Gastroesophageal sphincter (tissue), 3 donors: ENCODE measurements around the gene APOH.

Experiments
- EP300 ChIP-seq: sonication (generic); formaldehyde crosslinking; IDR thresholded peaks from one replicate; pipeline ENCODE4 v1.6.1; 2017; ENCODE audit warnings: antibody characterized with exemption, mild to moderate bottlenecking
- POLR2A ChIP-seq, 2 donors: fragments of 450-650 bp; IDR thresholded peaks; one replicate each; pipeline ENCODE4 v1.6.1; 2017; ENCODE audit warnings: antibody characterized with exemption in 2 of 2, mild to moderate bottlenecking in 2 of 2, moderate library complexity in 1 of 2
- TF ChIP-seq, protein P1 (sequence below), 4 experiments: fragments of 200-600 bp in 2 of 4; fragments of 450-650 bp in 2 of 4; sonication (generic) in 1 of 4; IDR thresholded peaks; one replicate each; pipeline ENCODE4 v1.5.1; 2017 to 2019; ENCODE audit warnings: antibody characterized with exemption in 4 of 4, mild to moderate bottlenecking in 2 of 4, moderate library complexity in 2 of 4

GRCh38 chr17:66207936-66208335 lies 21.3 kb downstream of the APOH start:
- TF ChIP-seq, protein P1, sequence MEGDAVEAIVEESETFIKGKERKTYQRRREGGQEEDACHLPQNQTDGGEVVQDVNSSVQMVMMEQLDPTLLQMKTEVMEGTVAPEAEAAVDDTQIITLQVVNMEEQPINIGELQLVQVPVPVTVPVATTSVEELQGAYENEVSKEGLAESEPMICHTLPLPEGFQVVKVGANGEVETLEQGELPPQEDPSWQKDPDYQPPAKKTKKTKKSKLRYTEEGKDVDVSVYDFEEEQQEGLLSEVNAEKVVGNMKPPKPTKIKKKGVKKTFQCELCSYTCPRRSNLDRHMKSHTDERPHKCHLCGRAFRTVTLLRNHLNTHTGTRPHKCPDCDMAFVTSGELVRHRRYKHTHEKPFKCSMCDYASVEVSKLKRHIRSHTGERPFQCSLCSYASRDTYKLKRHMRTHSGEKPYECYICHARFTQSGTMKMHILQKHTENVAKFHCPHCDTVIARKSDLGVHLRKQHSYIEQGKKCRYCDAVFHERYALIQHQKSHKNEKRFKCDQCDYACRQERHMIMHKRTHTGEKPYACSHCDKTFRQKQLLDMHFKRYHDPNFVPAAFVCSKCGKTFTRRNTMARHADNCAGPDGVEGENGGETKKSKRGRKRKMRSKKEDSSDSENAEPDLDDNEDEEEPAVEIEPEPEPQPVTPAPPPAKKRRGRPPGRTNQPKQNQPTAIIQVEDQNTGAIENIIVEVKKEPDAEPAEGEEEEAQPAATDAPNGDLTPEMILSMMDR (IDR thresholded peaks at IDR 0.05): no peak
- TF ChIP-seq POLR2A (IDR thresholded peaks at IDR 0.05) (no peak), EP300 (no peak)
